G401 (cell line): ENCODE results near the gene AP5Z1. TPM values are rescaled to one million over a fixed set of nuclear protein-coding genes. Genes with fewer than 3 reads are reported as not detected.
"Not testable (repeated sequence)": the region's sequence is repeated elsewhere in the genome, so short reads cannot be mapped to it uniquely, and the experiment has no call there.

Experiments
- DNase-seq: peaks from one replicate; pipeline ENCODE4 v3.0.0-alpha.2; 2015; ENCODE audit warnings: low spot score
- in situ Hi-C: cut with HindIII; loops from 2 replicates; pipeline ENCODE4 v1.10.0; 2016; ENCODE audit warnings: low sequenced_read_pairs, mixed read lengths
- total RNA-seq: library from RNA; depleted of rRNA; stranded (reverse); fragments of >200 nt; shearing (Covaris generic); gene quantifications from 2 replicates; pipeline ENCODE4 v1.2.3, GENCODE V29; 2014

Gene AP5Z1
- total RNA-seq, 1 experiment from 2014 or later = 53.5 TPM

GRCh38 chr7:4796453-4796852 is 21.0 kb downstream of the AP5Z1 start:
- no peak for DNase-seq
- in situ Hi-C loops = no loop called here

GRCh38 chr7:4797858-4798705 is 22.7 kb downstream of the AP5Z1 start:
- in situ Hi-C loops = no loop called here
- DNase-seq = peak; percentile 68

DNA sequence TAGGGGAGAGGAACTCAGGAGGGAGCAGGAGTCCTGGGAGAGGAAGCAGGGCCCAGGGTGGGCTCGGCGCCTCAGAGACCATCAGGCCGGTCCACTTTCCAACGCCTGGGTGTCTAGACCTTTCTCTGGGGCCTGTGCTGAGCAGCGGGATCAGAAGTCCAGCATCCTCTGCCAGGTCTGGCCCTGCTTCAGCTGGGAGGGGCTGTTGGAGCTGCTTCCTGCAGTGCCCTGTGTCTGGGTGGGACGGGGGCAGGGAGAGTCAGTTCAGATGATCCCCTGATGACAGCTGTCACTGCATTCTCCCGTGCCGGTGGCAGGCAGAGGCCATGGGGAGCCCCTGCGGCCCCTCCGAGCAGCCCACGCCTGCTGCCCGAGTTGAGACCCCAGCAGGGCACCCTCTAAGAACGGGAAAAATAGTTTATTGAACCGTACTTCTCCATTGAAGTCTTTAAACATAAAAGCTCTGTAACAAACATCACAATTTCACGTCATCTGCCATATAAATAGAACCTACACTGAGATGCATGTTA is 23.3 kb downstream of the AP5Z1 start:
- in situ Hi-C loops = no loop called here
- DNase-seq = peak; percentile 51

DNA sequence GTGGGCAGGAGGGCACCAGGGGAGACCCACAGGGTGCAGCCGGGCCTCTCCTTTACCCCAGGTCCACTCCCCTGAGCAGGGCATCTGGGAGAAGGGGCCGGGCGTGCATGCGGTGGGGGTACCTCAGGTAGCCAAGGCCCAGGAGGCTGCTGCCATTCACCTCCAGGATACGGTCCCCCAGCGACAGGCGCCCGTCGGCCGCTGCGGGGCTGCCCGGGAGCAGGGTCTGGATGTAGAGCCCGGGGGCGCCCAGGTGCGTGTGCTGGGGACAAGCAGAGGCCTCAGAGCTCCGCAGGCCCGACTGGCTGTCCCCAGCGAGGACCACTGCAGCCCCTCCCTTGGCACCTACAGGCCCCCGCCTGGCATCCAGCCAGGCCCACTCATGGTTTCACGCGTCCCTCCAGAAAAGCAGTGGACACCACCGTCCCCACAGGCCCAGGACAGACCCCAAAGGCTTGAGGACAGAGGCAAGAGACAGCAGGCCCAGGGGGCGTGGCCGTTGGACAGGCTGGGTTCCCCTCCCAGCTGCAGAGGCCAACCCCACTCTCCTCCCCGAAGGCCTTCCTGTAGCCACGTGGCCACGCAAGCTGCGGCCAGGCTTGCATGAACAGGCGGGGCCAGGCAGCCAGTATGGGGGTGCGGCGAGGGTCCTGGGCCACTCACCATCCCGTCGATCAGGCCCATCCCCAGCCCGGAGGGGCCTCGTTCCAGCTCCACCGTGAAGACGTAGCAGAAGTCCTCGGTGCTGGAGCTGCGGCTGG is 24.3 kb downstream of the AP5Z1 start:
- no peak for DNase-seq
- in situ Hi-C loops = no loop called here

- no peak for DNase-seq
- in situ Hi-C loops = no loop called here
Measured at GRCh38 chr7:4800487-4800886, 25.1 kb downstream of the AP5Z1 start.

- DNase-seq = no peak
- in situ Hi-C loops = no loop called here
Measured at GRCh38 chr7:4800926-4801838, 25.8 kb downstream of the AP5Z1 start.

GRCh38 chr7:4801839-4802231 is 26.4 kb downstream of the AP5Z1 start:
- in situ Hi-C loops = no loop called here
- no peak for DNase-seq

- DNase-seq, in situ Hi-C loops: not testable (repeated sequence)
Measured at GRCh38 chr7:4802577-4802976, 27.2 kb downstream of the AP5Z1 start.

- no peak for DNase-seq
- in situ Hi-C loops = no loop called here
Measured at GRCh38 chr7:4803397-4804241, 28.2 kb downstream of the AP5Z1 start.

GRCh38 chr7:4805110-4805983 is 29.9 kb downstream of the AP5Z1 start:
- in situ Hi-C loops = no loop called here
- no peak for DNase-seq

DNA sequence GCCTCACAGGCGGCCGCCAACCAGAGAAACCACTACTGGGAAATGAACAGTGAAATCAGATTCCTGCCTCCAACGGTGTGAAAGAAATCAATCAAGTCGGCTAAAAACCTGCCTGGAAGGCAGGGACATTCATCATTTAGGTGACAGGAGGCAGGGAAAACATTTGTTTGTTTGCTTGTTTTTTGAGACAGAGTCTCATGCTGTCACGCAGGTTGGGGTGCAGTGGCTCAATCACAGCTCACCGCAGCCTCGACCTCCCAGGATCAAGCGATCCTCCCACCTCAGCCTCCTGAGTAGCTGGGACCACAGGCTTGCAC is 30.5 kb downstream of the AP5Z1 start:
- DNase-seq = no peak
- in situ Hi-C loops = no loop called here

GRCh38 chr7:4806983-4807597 is 31.7 kb downstream of the AP5Z1 start:
- no peak for DNase-seq

DNA sequence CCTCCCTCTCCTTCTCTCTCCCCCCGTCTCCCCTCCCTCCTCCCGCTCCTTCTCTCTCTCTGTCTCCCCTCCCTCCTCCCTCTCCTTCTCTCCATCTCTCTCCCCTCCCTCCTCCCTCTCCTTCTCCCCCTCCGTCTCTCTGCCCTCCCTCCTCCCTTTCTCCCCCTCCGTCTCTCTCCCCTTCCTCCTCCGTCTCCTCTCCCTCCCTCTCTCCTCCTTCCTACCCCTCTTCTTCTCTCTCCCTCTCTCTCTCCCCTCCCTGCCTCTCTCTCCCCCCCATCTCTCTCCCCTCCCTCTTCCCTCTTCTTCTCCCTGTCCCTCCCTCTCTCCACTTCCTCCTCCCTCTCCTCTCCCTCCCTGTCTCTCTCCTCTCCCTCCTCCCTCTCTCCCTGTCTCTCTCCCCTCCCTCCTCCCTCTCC is 32.2 kb downstream of the AP5Z1 start:
- in situ Hi-C loops = no loop called here
- no peak for DNase-seq

More at GRCh38 chr7:4806983-4807597, 31.7 kb downstream of the AP5Z1 start:
- in situ Hi-C loops = no loop called here

GRCh38 chr7:4808026-4808425 is 32.6 kb downstream of the AP5Z1 start:
- in situ Hi-C loops = no loop called here
- no peak for DNase-seq

GRCh38 chr7:4808565-4808964 is 33.1 kb downstream of the AP5Z1 start:
- no peak for DNase-seq
- in situ Hi-C loops = no loop called here

DNA sequence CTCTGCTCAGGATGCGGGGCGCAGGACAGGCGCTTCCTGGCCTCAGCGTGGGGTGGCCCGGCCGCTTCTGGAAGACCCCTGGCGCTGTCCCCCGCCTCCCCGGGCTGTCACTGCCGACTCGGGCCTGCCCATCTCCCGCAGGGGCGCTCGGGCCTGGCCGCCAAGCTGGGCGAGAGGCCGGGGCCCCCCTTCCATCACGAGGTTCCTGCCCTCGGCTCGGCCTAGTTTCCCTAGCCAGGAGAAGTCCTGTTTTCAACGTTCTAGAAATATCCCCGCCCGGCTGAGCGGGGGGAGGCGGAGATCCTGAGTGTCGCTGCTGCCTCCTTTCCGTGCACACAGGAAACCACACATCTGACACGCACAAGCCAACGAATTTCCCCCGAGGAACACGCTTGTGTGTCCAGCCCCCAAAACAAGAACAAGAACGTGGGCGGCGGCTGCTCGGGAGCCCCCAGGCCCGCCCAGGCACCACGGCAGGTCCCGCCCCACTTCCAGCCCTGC is 33.7 kb downstream of the AP5Z1 start:
- in situ Hi-C loops = no loop called here
- DNase-seq = no peak

DNA sequence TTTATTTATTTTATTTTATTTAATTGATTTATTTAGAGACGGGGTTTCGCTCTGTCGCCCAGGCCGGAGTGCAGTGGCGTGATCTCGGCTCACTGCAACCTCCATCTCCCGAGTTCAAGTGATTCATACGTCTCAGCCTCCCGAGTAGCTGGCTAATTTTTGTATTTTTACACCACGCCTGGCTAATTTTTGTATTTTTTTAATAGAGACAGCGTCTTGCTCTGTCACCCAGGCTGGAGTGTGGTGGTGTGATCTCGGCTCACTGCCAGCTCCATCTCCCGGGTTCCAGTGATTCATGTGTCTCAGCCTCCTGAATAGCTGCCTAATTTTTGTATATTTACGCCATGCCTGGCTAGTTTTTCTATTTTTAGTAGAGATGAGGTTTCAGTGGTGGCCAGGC is 34.2 kb downstream of the AP5Z1 start:
- in situ Hi-C loops = no loop called here
- DNase-seq = no peak
